ENCODE results near the gene RAB11FIP4. TPM values are rescaled to one million over a fixed set of nuclear protein-coding genes. Genes with fewer than 3 reads are reported as not detected.

The RAB11FIP4 gene
- total RNA-seq, 1 experiment from 2014 or later: 10.8 TPM

- TF ChIP-seq POLR2AphosphoS5 (IDR thresholded peaks at IDR 0.05; ENCODE audit: low read depth, low read length) (no peak), CTCF (IDR thresholded peaks at IDR 0.05) (no peak), REST (IDR thresholded peaks at IDR 0.05; ENCODE audit: insufficient read depth in 1 of 2, low read depth in 2 of 2, low read length in 1 of 2) (no peak), TCF7L2 (IDR thresholded peaks at IDR 0.05; ENCODE audit: low read depth, low read length) (no peak), SIN3A (IDR thresholded peaks at IDR 0.05; ENCODE audit: borderline replicate concordance, insufficient read depth, low read depth, low read length) (no peak)
- H3K36me3 ChIP-seq (ENCODE audit: control insufficient read depth, insufficient read depth, low read length): no peaks in the 10 kb centered on the region
- no peak for ATAC-seq
- H3K27me3 ChIP-seq (ENCODE audit: control insufficient read depth, insufficient read depth, low read length): no peaks in the 10 kb centered on the region
- H3K27ac ChIP-seq (ENCODE audit: low read length): no peak overlapping the region
- DNase-seq (ENCODE audit: low read depth, low spot score): no peak
- POLR2A ChIA-PET: no interaction called here
- H3K4me1 ChIP-seq (ENCODE audit: control insufficient read depth, insufficient read depth, low read length): no peaks in the 10 kb centered on the region
- intact Hi-C loops (cut with micrococcal nuclease; ENCODE audit: unreplicated experiment) (no loop called here), in situ Hi-C loops (cut with HindIII; ENCODE audit: low pct_unique_long_range_greater_than_20kb, low sequenced_read_pairs) (no loop called here)
- CTCF ChIA-PET: no interaction called here
- no peaks in the 10 kb centered on the region for H3K9me3 ChIP-seq (ENCODE audit: control insufficient read depth, insufficient read depth, low read depth, low read length)
- H3K4me3 ChIP-seq (ENCODE audit: low read depth in 2 of 2, low read length in 2 of 2): no peak overlapping the region
- BruUV-seq (replicated peaks): no TSS peak
These were observed 61.2 kb downstream of the RAB11FIP4 start for GRCh38 chr17:31452561-31453110.

GRCh38 chr17:31453896-31454295 is 62.4 kb downstream of the RAB11FIP4 start:
- DNase-seq (ENCODE audit: low read depth, low spot score) (no peak), ATAC-seq (no peak)
- Histone ChIP-seq H3K9me3 (ENCODE audit: control insufficient read depth, insufficient read depth, low read depth, low read length) (no peaks in the 10 kb centered on the region), H3K27ac (ENCODE audit: low read length) (no peak overlapping the region), H3K27me3 (ENCODE audit: control insufficient read depth, insufficient read depth, low read length) (no peaks in the 10 kb centered on the region), H3K4me3 (ENCODE audit: low read depth in 2 of 2, low read length in 2 of 2) (no peak overlapping the region), H3K36me3 (ENCODE audit: control insufficient read depth, insufficient read depth, low read length) (no peaks in the 10 kb centered on the region), H3K4me1 (ENCODE audit: control insufficient read depth, insufficient read depth, low read length) (no peaks in the 10 kb centered on the region)
- TF ChIP-seq TCF7L2 (IDR thresholded peaks at IDR 0.05; ENCODE audit: low read depth, low read length) (no peak), CTCF (IDR thresholded peaks at IDR 0.05) (no peak), REST (IDR thresholded peaks at IDR 0.05; ENCODE audit: insufficient read depth in 1 of 2, low read depth in 2 of 2, low read length in 1 of 2) (no peak), POLR2AphosphoS5 (IDR thresholded peaks at IDR 0.05; ENCODE audit: low read depth, low read length) (no peak), SIN3A (IDR thresholded peaks at IDR 0.05; ENCODE audit: borderline replicate concordance, insufficient read depth, low read depth, low read length) (no peak)
- ChIA-PET CTCF (no interaction called here), POLR2A (interaction anchor here (0.6 to 0.7 kb wide), 2 partner anchors 121 to 314 kb away, joined by 3 to 4 read pairs; no protein-coding TSS in a partner anchor)
- in situ Hi-C loops (cut with HindIII; ENCODE audit: low pct_unique_long_range_greater_than_20kb, low sequenced_read_pairs) (no loop called here), intact Hi-C loops (cut with micrococcal nuclease; ENCODE audit: unreplicated experiment) (no loop called here)
- BruUV-seq (replicated peaks): no TSS peak
